Activated T-cell treated with anti-CD3 and anti-CD28 coated beads, Interleukin-2, amount 50 U/mL, for 4 hours (primary cell): ENCODE measurements around the gene COX6B1. TPM values are rescaled to one million over a fixed set of nuclear protein-coding genes. Genes with fewer than 3 reads are reported as not detected.

Experiments
- ATAC-seq, 2 donors: fragments of 200-7000 bp; cut with Tn5 transposase; one replicate each; pipeline ENCODE4 v1.10.0; 2021
- DNase-seq: peaks from one replicate; pipeline ENCODE4 v3.0.0-alpha.2; 2020
- H3K27me3 Mint-ChIP-seq: one replicate; pipeline ENCODE4 v1.8.0; 2021; ENCODE audit warnings: low read depth, mixed read lengths
- H3K36me3 Mint-ChIP-seq: one replicate; pipeline ENCODE4 v1.8.0; 2022; ENCODE audit warnings: mixed read lengths; ENCODE audit not compliant: insufficient read depth
- H3K4me1 Mint-ChIP-seq: one replicate; pipeline ENCODE4 v1.8.0; 2021; ENCODE audit warnings: low read depth, mixed read lengths
- H3K4me3 Mint-ChIP-seq: one replicate; pipeline ENCODE4 v1.8.0; 2021; ENCODE audit warnings: mild to moderate bottlenecking, moderate library complexity, mixed read lengths
- H3K9me3 Mint-ChIP-seq: one replicate; pipeline ENCODE4 v1.8.0; 2021; ENCODE audit warnings: mixed read lengths
- total RNA-seq, 3 donors: library from RNA; stranded (reverse); gene quantifications; one replicate each; pipeline ENCODE4 v1.2.1, GENCODE V29; 2021

COX6B1 gene
- total RNA-seq, 3 donors from 2014 or later = 462 to 480 (median 465) TPM

DNA sequence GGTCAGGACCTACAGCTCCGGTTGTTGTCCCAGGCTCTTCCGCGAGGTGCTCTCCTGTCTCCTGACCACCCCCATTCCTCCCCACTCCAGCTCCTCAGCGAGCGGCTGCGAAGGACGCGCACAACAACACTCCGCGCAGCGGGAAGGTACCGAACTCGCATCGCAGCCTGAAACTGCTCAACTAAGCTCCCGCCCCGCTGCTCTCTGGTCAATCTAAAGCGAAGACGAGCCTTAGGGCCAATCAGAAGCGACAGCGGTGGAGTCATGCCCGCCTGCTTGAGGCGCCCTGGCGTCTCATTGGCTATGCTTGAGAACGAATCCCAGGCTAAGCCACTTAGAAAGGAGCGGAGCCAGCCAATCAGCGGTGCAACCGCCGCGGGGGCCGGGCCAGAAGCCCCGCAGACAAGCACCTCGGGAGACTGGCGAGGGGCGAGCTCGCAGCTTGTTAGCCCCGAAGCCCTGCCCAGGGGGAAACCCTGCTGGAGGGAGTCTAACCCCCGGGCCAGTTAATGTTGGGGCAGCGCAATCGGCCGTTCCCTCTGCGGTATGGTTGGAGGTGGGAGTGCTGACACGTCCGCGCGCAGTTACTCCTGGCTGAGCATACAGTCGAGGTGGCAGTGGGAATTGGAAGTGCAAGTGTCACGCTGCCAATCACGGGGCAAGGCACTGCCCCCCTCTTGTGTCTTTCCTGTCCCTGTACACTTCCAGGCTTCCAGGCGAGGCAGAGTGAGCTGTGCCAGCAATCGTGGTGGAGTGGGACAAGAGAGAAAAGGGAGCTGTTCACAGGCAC lies 54.3 kb downstream of the COX6B1 start:
- ATAC-seq = peak; percentile 100
- H3K27me3 Mint-ChIP-seq = no peaks in the 10 kb centered on the region
- H3K36me3 Mint-ChIP-seq = no peaks in the 10 kb centered on the region
- H3K9me3 Mint-ChIP-seq = no peaks in the 10 kb centered on the region
- H3K4me3 Mint-ChIP-seq = peak overlapping the region; percentile 87
- peak; percentile 90 for DNase-seq
- H3K4me1 Mint-ChIP-seq = peaks cover 4% of the 10 kb centered on the region

- Mint-ChIP-seq H3K36me3 (no peaks in the 10 kb centered on the region), H3K27me3 (no peaks in the 10 kb centered on the region), H3K4me3 (no peak overlapping the region), H3K4me1 (peaks cover 4% of the 10 kb centered on the region), H3K9me3 (no peaks in the 10 kb centered on the region)
- no peak for ATAC-seq
- DNase-seq = no peak
Observed at GRCh38 chr19:35703343-35703742, 55.2 kb downstream of the COX6B1 start.

DNA sequence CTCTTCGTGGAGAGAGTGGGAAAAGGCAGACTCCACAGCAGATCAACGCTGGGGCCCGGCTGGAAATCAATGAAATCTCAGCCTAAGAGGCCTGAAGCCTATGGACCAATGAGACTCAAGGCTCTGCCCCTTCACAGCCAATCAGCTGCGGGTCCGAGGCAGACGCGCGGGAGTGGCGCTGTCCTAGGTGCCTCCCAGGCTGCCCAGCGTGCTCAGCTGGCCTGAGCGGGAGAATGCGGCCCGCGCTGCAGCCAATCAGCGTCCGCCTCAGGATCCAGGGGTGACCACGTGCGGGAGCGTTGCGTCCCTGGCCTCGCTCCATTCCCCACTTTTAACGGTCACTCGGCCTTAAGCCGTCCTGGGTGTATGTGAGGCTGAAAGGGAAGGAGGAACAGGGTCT lies 56.1 kb downstream of the COX6B1 start, which contains the start of gene ZBTB32:
TSS of gene ZBTB32 (plus strand) at position 341 of the 400 bp plus-strand sequence. CDS start 10,069 bp downstream, outside the sequence.
- Mint-ChIP-seq H3K27me3 (no peaks in the 10 kb centered on the region), H3K4me1 (peaks cover 4% of the 10 kb centered on the region), H3K9me3 (no peaks in the 10 kb centered on the region), H3K36me3 (no peaks in the 10 kb centered on the region), H3K4me3 (peak within 1 kb of the TSS; percentile 19)
- DNase-seq = no peak
- ATAC-seq = no peak

Other genes with a start within 250 kb of the COX6B1 start
- gene FFAR2, start 200.1 kb upstream of the COX6B1 start, total RNA-seq = not detected
- gene KRTDAP, start 157.9 kb upstream of the COX6B1 start, total RNA-seq = not detected
- 1 to 10 TPM in 1 of 3 donors, under 1 TPM in 2; 0.49 to 1.3 (median 0.95) TPM for gene DMKN, start 134.7 kb upstream of the COX6B1 start, total RNA-seq
- gene SBSN, start 120.0 kb upstream of the COX6B1 start, total RNA-seq = not detected
- gene GAPDHS, start 114.9 kb upstream of the COX6B1 start, total RNA-seq = not detected
- gene TMEM147, start 102.7 kb upstream of the COX6B1 start, total RNA-seq = 100 to 1,000 TPM; 111 to 148 (median 115) TPM
- not detected for gene ATP4A, start 84.7 kb upstream of the COX6B1 start, total RNA-seq
- gene PMIS2, start 62.1 kb upstream of the COX6B1 start, total RNA-seq = not detected
- 10 to 100 TPM; 39.2 to 48.1 (median 41.3) TPM for gene HAUS5, start 35.6 kb upstream of the COX6B1 start, total RNA-seq
- gene RBM42, start 19.3 kb upstream of the COX6B1 start, total RNA-seq = 100 to 1,000 TPM; 136 to 153 (median 139) TPM
- 1 to 10 TPM in 1 of 3 donors, under 1 TPM in 2; 0.16 to 1.2 (median 0.56) TPM for gene ETV2, start 6.6 kb upstream of the COX6B1 start, total RNA-seq
- under 1 TPM; 0.22 to 0.26 (median 0.23) TPM for gene UPK1A, start 18.2 kb downstream of the COX6B1 start, total RNA-seq
- 100 to 1,000 TPM in 2 of 3 donors, 10 to 100 TPM in 1; 90.8 to 136 (median 101) TPM for gene ZBTB32, start 56.2 kb downstream of the COX6B1 start, total RNA-seq
- 10 to 100 TPM; 64.1 to 74.8 (median 74.5) TPM for gene KMT2B, start 69.7 kb downstream of the COX6B1 start, total RNA-seq
- 10 to 100 TPM; 24.0 to 32.7 (median 29.8) TPM for gene IGFLR1, start 94.1 kb downstream of the COX6B1 start, total RNA-seq
- 10 to 100 TPM; 18.9 to 25.2 (median 19.4) TPM for gene U2AF1L4, start 97.1 kb downstream of the COX6B1 start, total RNA-seq
- 10 to 100 TPM; 46.1 to 49.3 (median 47.9) TPM for gene PSENEN, start 97.3 kb downstream of the COX6B1 start, total RNA-seq
- gene LIN37, start 100.3 kb downstream of the COX6B1 start, total RNA-seq = 1 to 10 TPM; 5.8 to 6.4 (median 6.4) TPM
- gene HSPB6, start 108.7 kb downstream of the COX6B1 start, total RNA-seq = under 1 TPM; 0.22 to 0.46 (median 0.37) TPM
- 10 to 100 TPM; 27.2 to 33.7 (median 27.3) TPM for gene PROSER3, start 109.9 kb downstream of the COX6B1 start, total RNA-seq
- gene ARHGAP33, start 127.2 kb downstream of the COX6B1 start, total RNA-seq = 1 to 10 TPM; 5.5 to 6.9 (median 6.2) TPM
- gene PRODH2, start 164.5 kb downstream of the COX6B1 start, total RNA-seq = not detected
- under 1 TPM in 2 of 3 donors, not detected in 1; 0.13 to 0.16 TPM for gene NPHS1, start 204.2 kb downstream of the COX6B1 start, total RNA-seq
- gene KIRREL2, start 208.6 kb downstream of the COX6B1 start, total RNA-seq = under 1 TPM; 0.24 to 0.92 (median 0.86) TPM
- under 1 TPM in 2 of 3 donors, not detected in 1; 0.24 to 0.34 TPM for gene APLP1, start 220.3 kb downstream of the COX6B1 start, total RNA-seq